Measurements from ENCODE around the gene NHSL1.

The NHSL1 gene

DNA sequence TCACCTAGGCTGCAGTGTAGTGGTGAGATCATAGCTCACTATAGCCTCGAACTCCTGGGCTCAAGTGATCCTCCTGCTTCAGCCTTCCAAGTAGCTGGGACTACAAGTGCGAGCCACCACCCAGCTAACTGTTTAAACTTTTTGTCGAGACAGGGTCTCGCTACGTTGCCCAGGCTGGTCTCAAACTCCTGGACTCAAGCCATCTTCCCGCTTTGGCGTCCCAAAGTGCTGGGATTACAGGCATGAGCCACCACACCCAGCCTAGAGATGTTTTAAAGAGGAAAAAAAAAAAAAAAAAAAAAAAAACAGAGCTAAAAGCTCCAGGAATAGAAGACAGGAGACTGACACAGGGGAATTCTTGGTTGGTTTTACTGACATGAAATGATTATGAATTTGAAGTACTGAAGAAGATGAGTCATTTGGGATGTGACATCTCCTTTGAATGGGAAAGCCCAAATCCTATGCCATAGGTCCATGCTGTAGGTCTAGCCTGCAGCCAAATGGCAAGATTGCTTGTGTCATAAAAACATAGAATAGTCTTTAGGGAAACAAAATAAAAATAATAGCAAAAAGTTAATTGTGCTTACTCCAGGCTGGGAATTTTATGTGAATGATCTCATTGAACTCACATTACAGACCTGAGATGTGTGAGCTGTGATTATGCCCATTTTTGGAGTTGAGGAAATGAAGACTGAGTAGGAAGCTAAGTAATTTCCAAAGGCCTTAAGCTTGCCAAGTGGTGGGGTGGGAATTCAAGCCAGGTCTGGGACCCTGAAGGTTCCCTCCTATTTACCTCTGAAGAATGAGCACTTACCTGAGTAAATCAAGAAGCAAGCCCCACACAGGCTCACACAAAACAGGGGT is 24.3 kb upstream of the NHSL1 start:
- no peak for FAIRE-seq

DNA sequence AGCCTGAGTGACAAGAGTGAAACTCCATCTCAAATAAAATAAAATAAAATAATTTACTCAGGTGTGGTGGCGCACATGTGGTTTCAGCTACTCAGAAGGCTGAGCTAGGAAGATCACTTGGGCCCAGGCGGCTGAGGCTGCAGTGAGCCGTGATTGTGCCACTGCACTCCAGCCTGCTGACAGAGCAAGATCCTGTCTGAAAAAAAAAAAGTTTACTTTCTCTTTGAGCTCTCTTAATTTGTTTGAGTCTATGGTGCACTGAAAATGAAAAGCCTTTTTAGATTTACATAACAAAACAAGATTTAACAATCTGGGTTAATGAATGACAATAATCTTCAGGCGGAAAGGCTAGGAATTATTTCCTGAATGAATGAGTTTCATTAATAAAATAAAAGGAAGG is 23.3 kb upstream of the NHSL1 start:
- no peak for FAIRE-seq

DNA sequence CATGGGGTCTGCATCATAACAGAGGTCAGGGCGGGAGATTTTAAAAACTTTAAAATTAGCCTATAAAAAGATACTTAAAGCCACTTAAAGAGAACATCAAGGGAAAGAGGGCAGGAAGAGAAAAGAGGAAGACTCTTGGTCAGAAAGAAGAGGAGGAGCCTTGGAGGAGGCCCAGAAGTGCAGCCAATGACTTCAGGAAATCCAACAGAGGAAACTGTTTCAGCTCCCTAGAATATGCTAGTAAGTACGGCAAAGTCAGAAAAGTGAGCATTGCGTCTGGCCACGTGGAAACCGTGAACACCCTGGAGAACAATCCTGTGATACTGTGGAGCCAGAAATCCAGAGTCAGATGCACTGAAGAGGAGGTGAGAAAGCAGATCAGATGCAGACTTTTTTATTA is 22.5 kb upstream of the NHSL1 start:
- no peak for FAIRE-seq

DNA sequence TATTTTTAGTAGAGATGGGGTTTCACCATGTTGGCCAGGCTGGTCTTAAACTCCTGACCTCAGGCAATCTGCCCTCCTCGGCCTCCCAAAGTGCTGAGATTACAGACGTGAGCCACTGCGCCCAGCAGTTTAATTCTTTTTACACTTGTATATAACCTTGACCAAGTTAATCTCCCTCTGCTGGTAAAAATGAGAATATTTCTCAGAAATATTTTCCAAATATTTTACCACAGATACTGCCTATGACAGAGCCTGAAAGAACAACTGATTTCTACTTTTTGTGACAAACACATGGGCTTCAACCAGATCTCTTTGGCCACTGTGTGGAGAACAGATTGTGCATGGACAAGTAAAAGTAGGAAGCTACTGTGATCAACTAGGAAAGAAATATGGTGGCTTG is 21.2 kb upstream of the NHSL1 start:
- no peak for FAIRE-seq

DNA sequence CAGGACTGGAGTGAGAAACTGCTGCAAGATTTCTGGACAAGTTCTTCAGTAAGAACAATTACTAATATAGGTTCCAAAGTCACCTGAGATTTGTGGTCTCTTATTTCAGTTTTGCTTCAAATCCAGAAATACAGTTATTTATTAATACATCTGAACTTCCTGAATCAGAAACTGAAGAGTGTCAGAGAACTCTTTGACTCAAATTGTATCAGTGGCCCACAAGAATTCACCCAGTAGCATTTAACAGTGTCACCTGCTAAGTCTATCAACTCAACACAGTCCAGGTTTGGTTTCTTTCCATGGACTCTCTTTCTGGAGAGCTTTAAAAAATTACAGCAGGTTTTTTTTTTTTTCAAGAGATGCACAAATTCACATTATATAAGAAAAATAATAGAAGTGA is 18.8 kb upstream of the NHSL1 start:
- no peak for FAIRE-seq

DNA sequence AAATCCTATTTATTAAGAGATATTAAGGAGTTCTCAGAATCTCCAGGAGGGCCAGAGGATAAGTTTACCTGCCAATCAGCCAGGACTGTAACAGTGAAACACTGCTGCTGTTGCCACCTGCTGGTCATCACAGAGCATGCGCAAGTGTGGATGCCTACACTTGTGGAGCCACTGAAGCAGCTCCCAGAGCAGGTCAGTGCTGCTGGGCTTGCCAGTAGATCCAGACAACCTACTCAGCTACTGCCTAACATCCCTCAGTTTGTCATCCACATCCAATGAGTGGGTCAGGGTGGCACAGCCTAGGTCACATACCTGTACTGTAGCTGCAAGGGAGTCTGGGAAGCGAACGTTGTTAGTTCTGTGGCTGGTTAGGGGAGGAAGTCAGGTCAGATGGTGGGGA is 18.3 kb upstream of the NHSL1 start:
- FAIRE-seq, result no peak

DNA sequence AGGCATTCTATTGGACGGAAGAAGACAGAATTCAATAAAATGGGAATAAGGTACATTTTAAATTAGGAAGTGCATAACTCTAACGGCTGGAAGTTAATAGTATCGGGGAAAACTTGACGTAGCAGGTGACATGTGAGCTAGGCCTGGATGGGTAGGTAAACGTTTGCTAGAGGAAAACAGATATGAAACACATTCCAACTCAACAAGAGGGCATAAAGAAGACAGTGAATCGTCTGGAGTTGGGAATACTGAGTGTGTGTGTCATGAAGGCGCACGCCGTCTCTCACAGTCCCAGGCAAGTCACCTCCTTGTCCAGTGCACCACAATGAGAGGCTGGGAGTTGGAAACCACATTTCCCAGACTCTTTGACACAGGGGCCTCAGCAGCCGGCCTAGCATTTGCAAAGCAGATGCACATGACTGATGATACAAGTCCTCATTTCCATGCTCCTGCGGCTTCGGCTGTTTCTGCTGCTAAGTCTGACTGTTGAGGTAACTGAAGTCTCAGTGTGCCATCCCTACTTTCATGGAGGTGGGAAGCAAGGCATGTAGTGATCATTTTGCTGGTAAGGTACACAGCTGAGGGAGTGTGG is 16.5 kb upstream of the NHSL1 start:
- no peak for FAIRE-seq

DNA sequence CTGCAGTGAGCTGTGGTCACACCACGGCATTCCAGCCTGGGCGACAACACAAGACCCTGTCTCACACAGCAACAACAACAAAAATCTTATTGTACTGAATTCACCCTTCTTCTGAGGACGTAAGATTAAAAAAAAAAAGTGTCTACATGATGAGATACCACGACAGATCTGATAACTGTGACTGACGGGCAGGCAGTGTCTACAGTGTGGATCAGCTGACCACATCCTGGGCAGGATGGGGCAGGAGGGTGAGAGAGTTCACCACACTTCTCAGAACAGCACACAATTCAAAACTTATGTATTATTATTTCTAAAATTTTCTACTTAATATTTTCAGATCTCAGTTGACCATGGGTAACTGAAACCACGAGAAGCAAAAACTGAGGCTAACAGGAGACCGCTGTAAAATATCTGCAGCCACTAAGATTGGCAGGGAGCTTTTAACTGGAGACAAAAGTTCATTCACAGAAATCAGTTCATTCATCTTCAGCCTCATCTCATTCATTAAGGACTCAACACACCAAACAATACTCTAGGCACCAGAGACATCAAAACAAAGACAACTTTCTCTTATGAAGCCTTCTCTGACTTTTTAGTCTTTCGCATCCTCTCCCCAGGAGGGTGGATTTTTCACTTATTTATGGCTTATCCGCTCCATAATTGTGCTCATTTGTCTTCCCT is 15.7 kb upstream of the NHSL1 start:
- FAIRE-seq, result no peak

DNA sequence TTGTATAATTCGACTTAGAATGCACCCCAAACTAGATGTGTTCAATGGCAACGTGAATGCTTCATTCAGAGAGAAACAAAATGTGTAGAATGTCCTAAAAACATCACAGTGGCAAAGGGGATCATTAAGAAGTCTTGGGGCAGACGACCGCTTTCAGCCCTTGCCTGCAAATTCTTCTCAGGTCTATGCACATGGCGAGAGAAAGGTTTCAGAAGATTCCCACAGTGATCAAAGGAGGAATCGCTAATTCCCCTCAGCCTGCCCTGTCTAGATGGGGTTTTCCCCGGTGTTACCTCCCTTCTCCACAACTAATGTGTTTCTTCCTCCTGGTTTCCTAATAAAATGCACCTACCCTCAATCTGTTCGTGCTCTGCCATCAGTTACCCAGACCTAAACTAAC is 13.3 kb upstream of the NHSL1 start:
- FAIRE-seq, result no peak

DNA sequence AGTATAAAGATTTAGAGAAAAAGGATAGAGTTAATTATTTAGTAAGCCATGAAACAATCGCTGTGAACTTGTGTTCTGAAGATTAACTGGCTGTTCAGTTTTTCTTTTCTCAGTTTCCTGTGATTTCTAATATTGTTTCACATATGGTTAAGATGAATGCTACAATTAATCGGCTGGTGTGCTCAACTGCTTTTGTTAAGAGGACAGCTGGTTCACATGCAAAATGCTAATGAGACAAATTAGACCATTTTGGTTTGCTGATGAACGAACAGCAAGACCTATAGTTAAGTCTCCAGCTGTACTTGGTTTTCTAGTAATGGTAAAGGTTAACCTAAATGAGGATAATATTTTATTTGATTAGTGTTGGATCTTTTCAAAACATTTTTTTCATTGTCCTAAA is 10.8 kb upstream of the NHSL1 start:
- no peak for FAIRE-seq

DNA sequence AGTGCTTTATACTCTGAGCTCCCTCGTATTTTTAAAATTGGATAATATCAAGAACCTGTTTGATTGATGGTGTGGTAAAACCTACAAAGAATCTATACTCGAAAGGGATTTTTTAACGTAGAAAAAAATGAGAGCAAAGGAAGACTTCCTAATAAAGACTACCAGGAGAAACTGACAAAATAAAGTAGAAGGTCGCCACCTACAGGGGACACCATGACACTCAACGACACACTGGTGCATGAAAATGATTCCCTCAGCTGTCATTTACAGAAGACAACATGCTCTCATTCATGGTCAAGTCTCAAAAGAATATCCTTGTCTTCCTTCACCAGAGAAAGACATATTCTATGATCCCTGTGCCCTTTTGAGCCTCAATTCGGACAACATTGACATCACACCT is 10.1 kb upstream of the NHSL1 start:
- FAIRE-seq, result peak; percentile 78

DNA sequence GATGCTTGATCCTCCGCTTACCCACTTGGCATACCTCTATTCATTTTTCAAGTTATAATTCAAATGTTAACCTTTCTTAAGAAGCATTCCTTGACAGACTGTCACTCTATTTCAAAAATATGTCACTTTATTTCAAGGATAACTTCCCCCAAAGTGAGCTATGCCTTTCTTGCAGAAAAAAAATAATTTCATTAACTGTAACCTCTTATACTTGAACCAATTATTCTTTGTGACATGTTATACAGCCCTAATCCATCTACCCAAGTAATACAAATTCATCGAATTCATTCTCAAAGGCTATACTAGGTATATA is 9.3 kb upstream of the NHSL1 start:
- no peak for FAIRE-seq

DNA sequence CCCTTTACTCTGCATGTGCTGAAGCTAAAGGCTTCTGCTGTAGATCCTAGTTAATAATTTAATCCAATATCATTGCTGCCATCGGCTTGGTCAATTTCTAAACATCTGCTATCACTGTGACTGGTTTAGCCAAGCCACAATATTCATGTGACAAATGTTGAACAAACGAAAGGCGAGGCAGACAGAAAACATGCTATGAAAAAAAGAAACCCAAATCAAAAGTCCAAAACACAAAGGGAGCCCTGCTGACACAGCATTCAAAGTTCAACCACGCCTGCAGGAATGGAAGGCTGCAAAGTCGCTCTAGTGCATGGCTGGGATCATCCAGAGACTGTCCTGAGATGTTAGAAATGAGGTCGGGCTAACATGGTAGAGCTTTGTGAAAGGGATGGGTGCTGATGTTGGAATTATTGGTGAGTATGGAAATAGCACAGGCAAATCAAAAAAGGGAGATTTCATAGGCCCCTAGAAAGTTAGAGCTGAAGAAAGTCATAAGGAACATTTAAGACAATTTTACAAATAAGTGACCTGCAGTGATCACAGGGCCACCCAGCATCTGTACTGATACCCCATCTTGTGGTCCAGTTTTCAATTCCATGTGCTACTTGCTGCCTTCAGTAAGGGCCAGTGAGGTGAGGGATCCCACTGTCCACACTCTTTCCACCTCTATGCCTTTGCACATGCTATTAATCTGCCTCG is 8.8 kb upstream of the NHSL1 start:
- no peak for FAIRE-seq

DNA sequence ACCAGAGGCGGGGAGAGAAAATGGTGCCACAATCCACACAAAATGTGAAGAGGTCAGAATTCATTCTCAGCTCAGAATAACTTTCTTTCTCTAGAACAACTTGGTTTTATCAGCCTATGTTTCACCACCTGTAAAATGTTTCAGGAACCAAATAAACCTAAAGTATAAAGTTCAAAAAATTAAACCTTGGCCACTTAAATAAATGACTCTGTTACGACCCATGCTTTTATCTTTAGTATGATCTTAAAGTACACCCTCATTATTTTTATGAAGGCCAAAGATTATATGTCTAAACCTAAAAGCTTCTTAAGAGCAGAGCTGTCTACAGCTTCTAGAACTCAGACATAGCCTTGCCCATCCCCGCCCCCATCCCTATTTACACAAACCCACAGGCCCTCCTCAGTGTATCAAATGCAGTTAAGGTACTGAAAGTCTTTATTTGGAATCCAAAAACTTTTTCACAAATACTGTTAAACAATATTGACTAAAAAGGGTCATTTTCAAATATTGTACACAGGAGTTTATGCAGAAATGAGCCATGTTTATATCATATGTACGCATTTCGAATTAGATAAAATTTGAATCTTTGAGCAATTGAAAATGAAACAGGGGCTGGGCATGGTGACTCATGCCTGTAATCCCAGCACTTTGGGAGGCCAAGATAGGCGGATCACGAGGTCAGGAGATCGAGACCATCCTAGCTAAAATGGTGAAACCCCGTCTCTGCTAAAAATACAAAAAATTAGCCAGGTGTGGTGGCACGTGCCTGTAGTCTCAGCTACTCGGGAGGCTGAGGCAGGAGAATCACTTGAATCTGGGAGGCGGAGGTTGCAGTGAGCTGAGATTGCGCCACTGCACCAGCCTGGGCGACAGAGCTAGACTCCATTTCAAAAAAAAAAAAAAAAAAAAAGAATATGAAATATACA is 5.7 kb upstream of the NHSL1 start:
- no peak for FAIRE-seq

DNA sequence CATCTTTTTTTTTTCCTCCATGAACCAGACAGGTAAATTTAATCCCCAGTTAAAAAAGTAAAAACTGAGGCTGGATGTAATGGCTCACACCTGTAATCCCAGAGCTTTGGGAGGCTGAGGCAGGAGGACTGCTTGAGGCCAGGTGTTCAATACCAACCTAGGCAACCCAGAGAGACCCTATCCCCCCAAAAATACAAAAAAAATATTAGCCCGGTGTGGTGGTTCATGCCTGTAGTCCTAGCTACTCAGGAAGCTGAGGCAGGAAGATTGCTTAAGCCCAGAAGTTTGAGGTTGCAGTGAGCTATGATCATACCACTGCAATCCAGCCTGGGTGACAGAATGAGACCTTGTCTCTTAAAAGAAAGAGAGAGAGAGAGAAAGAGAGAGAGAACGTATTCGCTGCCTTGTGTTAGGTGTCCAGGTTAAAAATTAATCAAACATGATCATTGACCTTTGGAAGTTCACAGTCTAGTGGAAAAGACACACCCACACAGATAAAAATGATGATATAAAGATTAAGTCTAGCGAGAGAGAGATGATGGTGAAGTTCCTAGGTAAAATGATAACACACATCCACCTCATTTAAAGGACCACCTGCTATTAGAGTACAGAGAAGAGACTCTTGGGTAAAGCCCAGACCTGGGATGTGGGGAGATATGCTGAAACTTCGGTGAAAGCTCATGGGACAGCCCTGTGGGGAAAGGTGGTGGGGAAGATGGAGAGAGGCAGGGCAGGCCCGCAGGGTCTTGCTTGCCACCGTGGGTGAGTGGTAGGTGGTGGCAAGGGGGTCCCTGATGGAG is 4.8 kb upstream of the NHSL1 start:
- no peak for FAIRE-seq

DNA sequence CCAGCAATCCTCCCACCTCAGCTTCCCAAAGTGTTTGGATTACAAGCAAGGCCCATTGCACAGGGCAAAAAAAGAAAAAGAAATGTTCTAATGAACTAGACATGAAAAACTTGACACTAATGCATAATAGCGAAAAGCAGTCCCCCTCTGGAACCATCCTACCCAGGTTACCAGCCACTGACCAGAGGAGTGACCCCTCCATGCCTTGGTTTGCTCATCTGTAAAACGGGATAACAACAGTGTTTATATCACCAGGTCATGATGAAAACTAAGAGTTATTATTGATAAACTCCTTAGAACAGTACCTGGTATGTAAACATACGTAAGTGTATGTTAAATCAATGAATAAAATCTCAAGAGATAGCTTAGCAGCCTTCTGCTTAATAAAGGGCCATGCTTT is 3.3 kb upstream of the NHSL1 start:
- no peak for FAIRE-seq

DNA sequence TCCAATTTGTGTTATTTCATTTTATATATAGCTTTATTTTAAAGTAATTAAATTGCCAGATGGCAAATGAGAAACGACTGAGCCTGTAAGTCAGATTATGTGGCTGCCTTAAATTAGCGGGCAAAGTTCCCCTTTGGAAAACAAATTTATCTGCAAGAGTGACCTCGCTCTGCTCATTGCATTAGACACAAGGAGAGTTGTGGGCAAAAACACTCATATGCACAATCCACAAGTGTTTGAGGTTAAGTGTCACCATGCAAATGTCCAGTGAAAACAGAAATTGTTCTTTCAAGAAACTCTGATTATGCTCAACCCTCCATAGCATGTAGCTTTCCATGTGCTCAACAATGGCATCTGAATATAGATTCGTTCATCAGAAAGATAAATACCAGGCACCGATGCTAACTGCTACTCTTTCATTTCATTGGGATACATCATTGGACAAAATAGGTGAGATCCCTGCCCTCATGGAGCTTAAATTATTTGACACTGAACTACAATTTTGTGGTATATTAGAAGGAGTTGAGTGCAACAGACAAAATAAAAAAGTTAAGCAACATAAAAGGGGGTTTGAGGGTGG is 1.7 kb upstream of the NHSL1 start:
- no peak for FAIRE-seq

DNA sequence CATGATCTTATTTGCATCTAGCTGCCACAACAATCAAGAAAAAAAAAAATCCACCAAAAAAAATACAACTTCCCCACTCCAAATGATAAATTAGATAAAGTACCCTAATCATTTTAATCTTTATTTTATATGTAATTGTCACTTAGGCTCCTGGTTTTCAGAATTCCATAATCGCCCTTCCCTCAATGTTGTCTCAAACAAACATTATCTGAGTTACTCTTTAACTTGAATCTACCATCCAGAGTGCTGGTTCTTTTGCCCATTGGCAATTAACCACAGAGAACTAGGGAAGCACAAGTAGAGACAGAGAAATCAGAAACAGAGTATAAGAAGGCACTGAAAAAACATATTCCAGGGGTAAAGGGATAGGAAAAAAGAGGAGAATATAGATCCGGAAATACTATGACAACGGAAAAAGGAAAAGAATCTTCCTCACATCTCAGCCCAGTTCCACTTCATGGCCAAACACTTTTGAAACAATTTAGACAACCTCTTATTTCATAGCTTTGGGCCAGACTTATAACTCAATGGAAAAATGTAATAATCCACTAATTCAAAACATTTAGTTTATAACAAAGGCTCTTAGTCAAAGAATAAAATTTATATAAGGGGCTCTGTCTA is 861 bp upstream of the NHSL1 start:
- FAIRE-seq, result no peak

DNA sequence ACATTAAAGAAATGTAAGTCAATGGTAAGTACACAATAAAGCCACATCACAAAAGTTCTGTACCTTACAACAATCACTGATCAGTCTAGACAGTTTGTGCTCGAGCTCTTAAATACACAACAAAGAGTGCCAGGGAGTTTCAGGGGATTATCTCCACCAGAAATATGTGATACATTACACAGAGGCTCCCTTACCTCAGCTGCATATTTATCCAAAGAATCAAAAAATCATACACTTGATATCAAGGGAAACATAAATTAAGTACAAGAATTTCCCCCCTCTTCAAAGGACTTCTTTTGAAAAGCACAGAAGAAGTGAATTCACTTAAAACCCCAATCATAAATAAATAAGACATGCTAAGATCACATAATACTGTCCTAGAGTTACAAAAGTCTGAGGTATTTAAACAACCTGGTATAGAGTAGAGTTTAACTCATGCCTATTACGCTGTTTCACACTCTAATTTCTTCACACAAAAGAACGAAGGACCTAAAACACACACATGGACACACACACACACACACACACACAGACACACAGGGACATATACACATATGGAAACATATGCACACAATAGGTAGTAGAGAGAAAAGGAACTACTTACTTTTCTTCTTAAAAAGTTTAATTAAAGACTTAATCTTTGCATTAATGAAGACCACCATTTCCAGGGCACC is 528 bp downstream of the NHSL1 start:
- FAIRE-seq, result no peak

DNA sequence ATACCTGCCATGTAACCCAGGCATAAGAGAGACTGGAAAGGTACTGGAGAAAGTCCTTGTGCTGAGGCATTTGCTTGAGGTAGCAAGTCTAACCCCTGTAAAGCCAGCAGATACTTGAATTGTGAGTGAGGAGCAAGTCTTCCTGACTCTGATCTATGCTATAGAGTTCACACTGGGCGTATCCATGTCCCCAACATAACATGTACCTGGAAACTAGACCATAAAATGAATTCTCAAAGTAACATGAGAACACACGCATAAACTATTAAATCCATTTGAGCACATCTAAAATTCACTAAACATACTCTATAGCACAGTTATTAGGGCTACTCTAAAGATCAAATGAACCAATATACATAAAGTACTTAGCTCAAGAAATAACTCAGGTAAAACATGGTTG is 2.0 kb downstream of the NHSL1 start:
- FAIRE-seq, result no peak

Measured in TTC549 (cell line).